Measurements from ENCODE around the gene ZNF771. TPM values are rescaled to one million over a fixed set of nuclear protein-coding genes. Genes with fewer than 3 reads are reported as not detected.
A peak's percentile ranks its signal among the peaks of the same experiment; 100 is the strongest.

Gene ZNF771
- total and polyA plus RNA-seq, 8 donors, result 1.5 to 5.0 (median 3.2) TPM

DNA sequence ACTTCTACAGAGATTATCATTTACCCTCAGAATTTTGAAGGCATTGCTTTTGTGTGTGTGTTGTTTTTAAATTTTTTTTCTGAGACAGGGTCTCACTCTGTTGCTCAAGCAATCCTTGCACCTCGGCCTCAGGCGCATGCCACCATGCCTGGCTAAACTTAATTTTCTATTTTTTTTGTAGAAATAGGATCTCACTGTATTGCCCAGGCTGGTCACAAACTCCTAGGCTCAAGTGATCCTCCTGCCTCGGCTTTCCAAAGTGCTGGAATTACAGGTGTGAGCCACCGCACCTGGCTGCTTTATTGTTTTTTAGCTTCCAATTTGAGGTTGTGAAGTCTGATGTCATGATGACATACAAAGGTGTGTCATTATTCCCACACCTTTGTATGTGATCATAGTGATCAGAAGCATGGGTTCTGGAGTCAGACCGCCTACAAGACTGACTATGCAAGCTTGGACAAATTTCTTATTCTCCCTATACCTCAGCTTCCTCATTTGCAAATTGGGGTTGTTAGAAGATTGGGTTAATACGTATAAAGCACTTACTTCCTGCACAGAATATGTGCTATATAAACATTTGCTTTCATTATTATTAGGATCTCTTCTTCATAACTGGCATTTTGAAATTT is 32.4 kb downstream of the ZNF771 start:
- WGBS, 2 donors, result 83 to 91% methylated on average over 6 of the region's 6 CpGs
- Histone ChIP-seq H3K36me3 (no peaks in the 10 kb centered on the region), H3K27me3 (no peaks in the 10 kb centered on the region), H3K4me1 (peaks cover 5 to 15% (median 6%) of the 10 kb centered on the region in 3 donors), H3K4me3 (no peak overlapping the region), H3K27ac (no peak overlapping the region), H3K9me3 (no peaks in the 10 kb centered on the region)
- intact Hi-C loops (cut with DNase I), result loop anchor here in 1 of 3 donors (10.0 kb wide), 1 partner anchor 185 kb away; no protein-coding TSS in a partner anchor
- FAIRE-seq (no peak), ATAC-seq (no peak), DNase-seq (peak in 1 of 6 donors; percentile 1)
- TF ChIP-seq, protein P1, sequence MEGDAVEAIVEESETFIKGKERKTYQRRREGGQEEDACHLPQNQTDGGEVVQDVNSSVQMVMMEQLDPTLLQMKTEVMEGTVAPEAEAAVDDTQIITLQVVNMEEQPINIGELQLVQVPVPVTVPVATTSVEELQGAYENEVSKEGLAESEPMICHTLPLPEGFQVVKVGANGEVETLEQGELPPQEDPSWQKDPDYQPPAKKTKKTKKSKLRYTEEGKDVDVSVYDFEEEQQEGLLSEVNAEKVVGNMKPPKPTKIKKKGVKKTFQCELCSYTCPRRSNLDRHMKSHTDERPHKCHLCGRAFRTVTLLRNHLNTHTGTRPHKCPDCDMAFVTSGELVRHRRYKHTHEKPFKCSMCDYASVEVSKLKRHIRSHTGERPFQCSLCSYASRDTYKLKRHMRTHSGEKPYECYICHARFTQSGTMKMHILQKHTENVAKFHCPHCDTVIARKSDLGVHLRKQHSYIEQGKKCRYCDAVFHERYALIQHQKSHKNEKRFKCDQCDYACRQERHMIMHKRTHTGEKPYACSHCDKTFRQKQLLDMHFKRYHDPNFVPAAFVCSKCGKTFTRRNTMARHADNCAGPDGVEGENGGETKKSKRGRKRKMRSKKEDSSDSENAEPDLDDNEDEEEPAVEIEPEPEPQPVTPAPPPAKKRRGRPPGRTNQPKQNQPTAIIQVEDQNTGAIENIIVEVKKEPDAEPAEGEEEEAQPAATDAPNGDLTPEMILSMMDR (IDR thresholded peaks at IDR 0.05), result no peak

DNA sequence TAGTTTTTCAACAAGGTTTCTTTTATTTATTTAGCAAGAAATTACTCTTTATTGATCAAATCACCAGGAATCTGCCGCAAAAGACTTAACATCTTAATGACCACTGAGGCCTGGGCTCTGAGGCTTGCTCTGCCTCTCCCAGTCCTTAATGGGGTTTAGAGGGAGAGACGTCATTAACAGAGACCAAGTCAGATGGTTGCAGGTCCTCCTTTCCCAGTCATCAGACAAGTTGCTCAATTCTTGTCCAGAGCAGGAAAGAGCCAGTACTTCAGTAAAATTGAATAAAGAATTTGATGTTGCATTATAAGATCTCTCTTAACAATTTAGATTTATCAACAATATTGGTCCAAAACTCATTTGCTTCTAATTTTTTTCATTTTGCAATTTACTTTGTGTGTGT is 36.2 kb downstream of the ZNF771 start:
- Histone ChIP-seq H3K9me3 (no peaks in the 10 kb centered on the region), H3K36me3 (no peaks in the 10 kb centered on the region), H3K4me3 (no peak overlapping the region), H3K27me3 (no peaks in the 10 kb centered on the region), H3K27ac (no peak overlapping the region), H3K4me1 (peaks cover 22 to 42% (median 23%) of the 10 kb centered on the region in 3 donors)
- FAIRE-seq (no peak), ATAC-seq (no peak), DNase-seq (peak in 1 of 6 donors; percentile 2)
- intact Hi-C loops (cut with DNase I), result loop anchor here in 1 of 3 donors (10.0 kb wide), 1 partner anchor 181 kb away; no protein-coding TSS in a partner anchor
- TF ChIP-seq, protein P1 (IDR thresholded peaks at IDR 0.05), result no peak
- WGBS, 2 donors, result 45 to 55% methylated on average over 2 of the region's 2 CpGs

GRCh38 chr16:30444231-30445148 is 37.1 kb downstream of the ZNF771 start:
- H3K36me3 ChIP-seq, result no peaks in the 10 kb centered on the region
- peak overlapping the region; percentile 64 to 96 (median 82) for H3K4me3 ChIP-seq
- WGBS, 2 donors, result 82 to 86% methylated on average over 29 of the region's 29 CpGs
- TF ChIP-seq, protein P1 (IDR thresholded peaks at IDR 0.05), result no peak
- intact Hi-C loops (cut with DNase I), result loop anchor here in 1 of 3 donors (10.0 kb wide), 1 partner anchor 180 kb away; no protein-coding TSS in a partner anchor
- peaks cover 22 to 43% (median 25%) of the 10 kb centered on the region in 3 donors for H3K4me1 ChIP-seq
- no peak for FAIRE-seq
- H3K27ac ChIP-seq, result peak overlapping the region in 1 of 4 donors; percentile 95
- no peaks in the 10 kb centered on the region for H3K9me3 ChIP-seq
- peak in 2 of 6 donors; percentile 27 to 52 for DNase-seq
- ATAC-seq, result no peak
- no peaks in the 10 kb centered on the region for H3K27me3 ChIP-seq

- TF ChIP-seq, protein P1 (IDR thresholded peaks at IDR 0.05), result no peak
- H3K4me1 ChIP-seq, result peaks cover 22 to 43% (median 25%) of the 10 kb centered on the region in 3 donors
- H3K4me3 ChIP-seq, result peak overlapping the region; percentile 64 to 96 (median 82)
- 13 to 19% methylated on average over 11 of the region's 11 CpGs for WGBS, 2 donors
- H3K27ac ChIP-seq, result peak overlapping the region; percentile 88 to 95 (median 94)
- no peak for DNase-seq
- no peaks in the 10 kb centered on the region for H3K36me3 ChIP-seq
- FAIRE-seq, result no peak
- no peak for ATAC-seq
- intact Hi-C loops (cut with DNase I), result loop anchor here in 1 of 3 donors (10.0 kb wide), 1 partner anchor 180 kb away; no protein-coding TSS in a partner anchor
- no peaks in the 10 kb centered on the region for H3K27me3 ChIP-seq
- H3K9me3 ChIP-seq, result no peaks in the 10 kb centered on the region
Observed at GRCh38 chr16:30445149-30445407, 37.7 kb downstream of the ZNF771 start.
